ENCODE measurements around the gene DAO. TPM values are rescaled to one million over a fixed set of nuclear protein-coding genes. Genes with fewer than 3 reads are reported as not detected.
"Not testable (repeated sequence)": the region's sequence is repeated elsewhere in the genome, so short reads cannot be mapped to it uniquely, and the experiment has no call there.

The DAO gene
- total RNA-seq, 1 donor from 2014 or later: not detected

- peaks cover 4% of the 10 kb centered on the region for H3K9me3 Mint-ChIP-seq
- H3K36me3 Mint-ChIP-seq: no peaks in the 10 kb centered on the region
- H3K27me3 Mint-ChIP-seq: peaks cover 10% of the 10 kb centered on the region
- no peak for DNase-seq (ENCODE audit: extremely low spot score, unreplicated experiment)
- H3K27ac Mint-ChIP-seq: no peak overlapping the region
- TF ChIP-seq CTCF (conservative IDR thresholded peaks at IDR 0.05): no peak
- peak overlapping the region; percentile 9 for H3K4me3 Mint-ChIP-seq
- H3K4me1 Mint-ChIP-seq (ENCODE audit: unreplicated experiment): peaks cover 34% of the 10 kb centered on the region
Observed at GRCh38 chr12:108860443-108860842, 19.4 kb upstream of the DAO start.

- H3K27ac Mint-ChIP-seq: no peak overlapping the region
- no peak overlapping the region for H3K4me3 Mint-ChIP-seq
- DNase-seq (ENCODE audit: extremely low spot score, unreplicated experiment): no peak
- peaks cover 4% of the 10 kb centered on the region for H3K9me3 Mint-ChIP-seq
- H3K36me3 Mint-ChIP-seq: no peaks in the 10 kb centered on the region
- H3K27me3 Mint-ChIP-seq: peaks cover 10% of the 10 kb centered on the region
- peaks cover 21% of the 10 kb centered on the region for H3K4me1 Mint-ChIP-seq (ENCODE audit: unreplicated experiment)
- no peak for TF ChIP-seq CTCF (conservative IDR thresholded peaks at IDR 0.05)
Observed at GRCh38 chr12:108861878-108862587, 17.9 kb upstream of the DAO start.

GRCh38 chr12:108862588-108862959 is 17.3 kb upstream of the DAO start:
- H3K27me3 Mint-ChIP-seq: peaks cover 10% of the 10 kb centered on the region
- no peak for DNase-seq (ENCODE audit: extremely low spot score, unreplicated experiment)
- no peak for TF ChIP-seq CTCF (conservative IDR thresholded peaks at IDR 0.05)
- H3K4me3 Mint-ChIP-seq: no peak overlapping the region
- no peaks in the 10 kb centered on the region for H3K36me3 Mint-ChIP-seq
- peaks cover 21% of the 10 kb centered on the region for H3K4me1 Mint-ChIP-seq (ENCODE audit: unreplicated experiment)
- no peak overlapping the region for H3K27ac Mint-ChIP-seq
- H3K9me3 Mint-ChIP-seq: peaks cover 4% of the 10 kb centered on the region

- DNase-seq (ENCODE audit: extremely low spot score, unreplicated experiment): no peak
Observed at GRCh38 chr12:108865169-108865568, 14.7 kb upstream of the DAO start.

GRCh38 chr12:108866083-108866482 is 13.8 kb upstream of the DAO start:
- H3K4me1 Mint-ChIP-seq (ENCODE audit: unreplicated experiment); H3K27me3 Mint-ChIP-seq; H3K4me3 Mint-ChIP-seq; H3K27ac Mint-ChIP-seq; H3K9me3 Mint-ChIP-seq; H3K36me3 Mint-ChIP-seq; DNase-seq (ENCODE audit: extremely low spot score, unreplicated experiment): not testable (repeated sequence)

More at GRCh38 chr12:108865169-108865568, 14.7 kb upstream of the DAO start:
- no peak for TF ChIP-seq CTCF (conservative IDR thresholded peaks at IDR 0.05)
- Mint-ChIP-seq H3K27ac (no peak overlapping the region), H3K27me3 (no peaks in the 10 kb centered on the region), H3K4me3 (no peak overlapping the region), H3K36me3 (no peaks in the 10 kb centered on the region), H3K9me3 (peaks cover 4% of the 10 kb centered on the region), H3K4me1 (ENCODE audit: unreplicated experiment) (peaks cover 7% of the 10 kb centered on the region)

GRCh38 chr12:108868781-108869180 is 11.1 kb upstream of the DAO start:
- no peak for DNase-seq (ENCODE audit: extremely low spot score, unreplicated experiment)
- H3K4me3 Mint-ChIP-seq: no peak overlapping the region
- no peaks in the 10 kb centered on the region for H3K27me3 Mint-ChIP-seq
- no peaks in the 10 kb centered on the region for H3K9me3 Mint-ChIP-seq
- no peaks in the 10 kb centered on the region for H3K4me1 Mint-ChIP-seq (ENCODE audit: unreplicated experiment)
- H3K27ac Mint-ChIP-seq: no peak overlapping the region
- H3K36me3 Mint-ChIP-seq: no peaks in the 10 kb centered on the region
- TF ChIP-seq CTCF (conservative IDR thresholded peaks at IDR 0.05): no peak

All from type B pancreatic cell (in vitro differentiated cells).